GM18858 (cell line): ENCODE measurements around the gene MTMR2.
A peak's percentile ranks its signal among the peaks of the same experiment; 100 is the strongest.
"Not testable (repeated sequence)": the region's sequence is repeated elsewhere in the genome, so short reads cannot be mapped to it uniquely, and the experiment has no call there.

ENCODE experiments used
- ATAC-seq: cut with Tn5 transposase; IDR thresholded peaks from one replicate; pipeline ENCODE4 v1.9.1; 2021; ENCODE audit not compliant: unreplicated experiment

MTMR2 gene

DNA sequence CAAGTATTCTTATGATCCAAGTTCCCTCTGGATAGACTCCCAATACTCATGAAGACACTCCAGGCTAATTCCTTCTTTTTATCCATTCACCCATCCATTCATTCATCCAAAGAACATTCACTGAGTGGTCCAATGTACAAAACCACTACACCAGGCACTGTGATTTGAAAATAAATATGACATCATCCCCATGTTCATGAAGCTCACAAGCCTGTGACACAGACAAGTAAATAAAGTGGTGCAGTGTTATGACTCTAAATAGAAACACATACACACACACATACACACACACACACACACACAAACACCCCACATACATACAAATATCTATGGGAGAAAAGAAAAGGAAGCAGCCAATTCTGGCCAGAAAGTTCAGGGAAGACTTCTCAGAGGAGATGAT is 35.5 kb downstream of the MTMR2 start:
- no peak for ATAC-seq

DNA sequence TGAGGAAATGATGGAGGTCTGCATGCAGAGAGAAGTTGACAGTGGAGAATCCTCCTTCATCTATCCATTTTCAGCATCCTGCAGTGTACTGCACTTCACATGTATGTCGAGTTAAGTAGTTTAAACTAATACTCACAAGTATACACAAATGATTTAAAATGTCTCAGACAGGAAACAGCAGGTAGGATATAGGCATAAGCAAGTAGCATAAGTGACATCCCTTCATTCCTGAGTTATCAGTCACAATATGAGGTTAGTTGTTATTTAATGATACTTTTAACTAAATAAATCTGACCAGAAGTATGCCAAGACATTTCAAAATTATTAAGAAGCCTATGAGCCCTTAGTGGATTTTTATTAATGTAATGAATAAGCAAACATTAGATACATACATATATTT is 37.4 kb downstream of the MTMR2 start:
- no peak for ATAC-seq

DNA sequence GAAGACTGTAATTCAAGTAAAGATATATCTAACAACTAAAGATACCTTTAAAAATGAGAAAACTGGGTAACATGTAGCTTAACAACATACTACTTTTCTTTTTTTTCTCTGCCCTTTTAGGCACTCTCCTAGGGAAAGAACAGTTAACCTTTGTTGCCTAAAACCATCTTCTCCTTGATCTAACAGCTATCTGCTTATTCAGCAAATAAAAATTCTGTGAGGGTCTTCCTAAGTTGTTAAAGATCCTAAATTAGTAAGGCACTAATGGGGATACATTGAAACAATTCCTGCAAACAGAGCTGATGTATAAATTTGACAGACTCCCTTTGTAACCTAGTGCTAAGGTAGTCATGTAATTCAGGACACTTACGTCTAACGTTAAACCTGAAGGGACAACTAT is 39.1 kb downstream of the MTMR2 start:
- no peak for ATAC-seq

DNA sequence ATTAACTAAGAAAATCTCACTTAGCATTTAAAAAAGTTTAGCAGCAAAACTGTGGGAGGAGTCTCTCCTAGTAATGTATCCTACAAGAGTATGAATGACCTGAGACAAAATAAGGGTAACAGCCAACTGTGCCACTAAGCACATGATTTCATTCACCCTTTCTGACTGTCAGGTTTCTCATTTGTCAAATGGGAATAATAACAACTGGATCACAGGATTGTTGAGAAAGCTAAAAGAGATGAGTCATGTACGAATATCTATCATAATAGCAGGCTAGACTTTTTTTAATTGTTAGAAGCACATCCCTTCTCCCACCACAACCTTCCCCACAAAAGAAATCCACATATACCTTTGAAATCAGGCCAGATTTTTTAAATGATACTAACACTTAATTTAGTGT is 39.5 kb downstream of the MTMR2 start:
- ATAC-seq, result no peak

DNA sequence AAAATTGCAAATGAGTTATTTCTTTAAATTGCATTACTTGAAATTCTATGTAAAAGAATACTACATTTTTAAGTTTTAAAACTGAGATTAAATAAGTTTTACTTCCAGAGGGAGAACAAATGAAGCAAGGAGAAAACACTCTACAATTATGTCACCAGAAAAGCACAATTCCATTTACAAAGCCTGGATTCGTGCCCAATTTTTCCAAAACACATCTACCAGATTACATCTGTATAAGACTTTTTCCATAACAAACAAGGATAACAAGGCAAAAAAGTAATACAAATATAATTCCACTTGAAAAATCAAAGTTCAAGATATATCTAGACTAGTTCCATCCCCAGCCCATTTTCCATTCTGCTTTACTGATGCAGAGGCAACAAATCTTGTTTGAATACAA is 40.5 kb downstream of the MTMR2 start:
- no peak for ATAC-seq

DNA sequence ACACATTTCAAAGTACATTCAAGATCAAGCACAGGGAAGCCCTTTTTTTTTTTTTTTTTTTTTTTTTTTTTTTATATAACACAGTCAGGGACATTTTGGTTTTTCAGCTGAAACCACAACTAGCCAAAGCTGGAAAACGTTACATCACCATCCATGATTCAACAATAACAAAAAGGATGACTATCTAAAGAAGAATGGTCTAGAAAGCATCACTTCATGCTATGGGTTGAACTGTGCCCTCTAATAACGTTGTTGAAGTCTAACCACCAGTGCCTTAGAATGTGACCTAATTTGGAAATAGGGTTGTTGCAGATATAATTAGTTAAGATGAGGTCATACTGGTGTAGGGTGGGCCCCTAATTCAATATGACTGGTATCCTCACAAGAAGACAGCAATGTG is 46.6 kb downstream of the MTMR2 start:
- ATAC-seq, result no peak

DNA sequence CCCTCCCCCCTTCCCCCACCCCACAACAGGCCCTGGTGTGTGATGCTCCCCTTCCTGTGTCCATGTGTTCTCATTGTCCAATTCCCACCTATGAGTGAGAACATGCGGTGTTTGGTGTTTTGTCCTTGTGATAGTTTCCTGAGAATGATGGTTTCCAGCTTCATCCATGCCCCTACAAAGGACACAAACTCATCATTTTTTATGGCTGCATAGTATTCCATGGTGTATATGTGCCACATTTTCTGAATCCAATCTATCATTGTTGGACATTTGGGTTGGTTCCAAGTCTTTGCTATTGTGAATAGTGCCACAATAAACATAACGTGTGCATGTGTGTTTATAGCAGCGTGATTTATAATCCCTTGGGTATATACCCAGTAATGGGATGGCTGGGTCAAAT is 53.0 kb downstream of the MTMR2 start:
- not testable (repeated sequence) for ATAC-seq

DNA sequence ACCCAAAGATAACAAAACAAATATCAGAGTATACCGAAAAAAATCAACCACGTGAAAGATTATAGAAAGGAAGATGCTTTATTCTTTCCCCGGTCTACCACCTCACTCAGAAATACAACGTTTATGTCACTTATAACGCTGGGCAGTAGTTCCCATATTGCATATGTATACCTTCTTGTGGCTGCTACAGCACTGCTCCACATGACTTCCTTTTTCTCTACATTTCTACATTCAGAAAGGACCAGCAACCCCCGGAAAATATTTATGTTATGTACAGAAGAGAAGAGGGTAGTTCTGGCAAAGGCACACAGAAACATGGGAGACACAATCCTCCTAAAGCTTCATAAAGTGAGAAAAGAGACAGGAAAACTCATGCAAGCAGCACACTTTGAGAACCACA is 56.8 kb downstream of the MTMR2 start:
- ATAC-seq, result no peak

DNA sequence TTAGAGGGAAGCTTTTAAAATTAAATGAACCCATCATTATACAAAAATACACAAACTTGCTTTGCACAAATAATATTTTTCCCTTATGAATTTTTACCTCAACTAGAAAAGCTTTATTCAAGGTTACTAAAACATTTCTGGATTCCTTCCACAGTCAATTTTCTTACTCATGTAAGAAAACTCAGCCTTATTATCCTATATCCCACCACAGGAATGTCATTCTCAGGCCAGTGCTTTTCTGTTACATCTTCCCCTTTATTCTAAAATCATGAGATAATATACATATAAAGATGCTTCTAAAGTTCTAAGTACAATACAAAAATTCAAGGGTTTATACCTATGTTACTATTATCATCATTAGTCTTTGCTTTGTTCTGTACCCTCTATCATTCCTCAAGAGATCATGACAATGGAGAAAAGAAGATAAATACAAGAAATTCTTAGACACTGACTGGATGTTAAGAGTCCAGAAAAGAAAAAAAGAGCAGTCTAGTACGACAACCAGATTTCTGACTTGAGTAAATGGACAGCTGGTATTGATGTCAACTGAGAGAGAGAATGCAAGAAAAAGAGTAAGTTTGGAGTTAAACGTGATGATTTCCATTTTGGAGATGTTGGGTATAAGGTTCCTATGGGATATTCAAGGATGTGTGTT is 60.3 kb downstream of the MTMR2 start:
- no peak for ATAC-seq

DNA sequence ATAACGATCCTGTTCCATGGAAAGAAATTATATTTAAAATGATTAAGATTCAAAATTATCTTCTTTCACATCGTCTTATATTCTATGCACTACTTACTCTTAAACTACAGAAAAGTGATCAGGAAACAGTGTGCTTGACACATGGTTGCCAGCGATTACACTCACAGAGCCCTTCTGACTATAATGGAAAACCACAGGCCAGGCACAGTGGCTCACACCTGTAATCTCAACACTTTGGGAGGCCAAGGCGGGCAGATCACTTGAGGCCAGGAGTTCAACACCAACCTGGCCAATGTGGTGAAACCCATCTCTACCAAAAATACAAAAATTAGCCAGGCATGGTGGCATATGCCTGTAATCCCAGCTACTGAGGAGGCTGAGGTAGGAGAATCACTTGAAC is 63.9 kb downstream of the MTMR2 start:
- ATAC-seq, result not testable (repeated sequence)

DNA sequence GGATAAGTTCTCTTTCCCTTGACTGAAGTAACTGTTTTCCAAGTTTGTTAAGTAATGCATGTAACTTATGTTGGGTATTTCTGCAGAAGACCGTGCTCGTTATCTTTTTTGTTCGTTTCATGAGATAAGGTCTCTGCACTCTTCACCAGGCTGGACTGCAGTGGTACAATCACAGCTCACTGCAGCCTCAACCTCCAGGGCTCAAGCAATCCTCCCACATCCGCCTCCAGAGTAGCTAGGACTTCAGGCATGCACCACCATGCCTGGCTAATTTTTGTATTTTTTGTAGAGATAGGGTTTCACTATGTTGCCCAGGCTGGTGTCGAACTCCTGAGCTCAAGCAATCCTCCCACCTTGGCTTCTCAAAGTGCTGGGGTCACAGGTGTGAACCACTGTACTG is 69.5 kb downstream of the MTMR2 start:
- not testable (repeated sequence) for ATAC-seq

DNA sequence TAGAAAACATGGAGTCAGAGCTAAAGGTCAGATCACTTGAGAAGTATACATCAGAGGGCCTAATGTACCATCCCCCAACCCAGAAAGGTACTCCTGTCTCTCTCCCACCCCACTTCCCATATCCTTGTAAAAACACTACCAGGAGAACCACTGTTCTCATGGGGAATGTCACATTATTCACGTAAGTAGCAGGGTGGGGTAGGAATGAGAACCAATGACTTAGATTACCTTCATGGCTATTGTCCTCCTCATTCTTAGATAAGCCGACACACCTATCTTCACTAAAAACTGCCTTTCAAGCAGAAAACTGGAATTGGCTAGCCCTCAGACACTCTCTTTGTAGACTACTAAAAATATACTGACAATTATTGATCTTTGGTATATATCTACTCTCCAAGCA is 70.0 kb downstream of the MTMR2 start:
- ATAC-seq, result no peak

DNA sequence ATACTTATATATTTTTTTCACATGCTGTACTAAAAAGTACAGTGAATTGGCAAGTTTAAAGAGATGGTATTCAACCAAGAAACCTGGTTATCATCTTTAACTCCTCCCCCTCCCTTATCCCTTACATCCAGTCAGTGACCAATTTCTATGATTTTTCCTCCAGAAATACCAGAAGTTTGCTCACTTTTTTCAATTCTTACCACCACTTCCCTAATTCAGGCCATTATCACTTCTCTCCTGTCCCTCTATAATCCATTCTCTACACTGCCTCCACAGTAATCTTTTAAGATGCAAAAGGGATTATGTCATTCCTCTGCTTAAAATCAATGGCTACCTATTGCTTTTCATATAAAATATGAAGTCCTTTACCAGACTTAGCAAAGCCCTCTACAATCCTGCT is 70.8 kb downstream of the MTMR2 start:
- no peak for ATAC-seq

DNA sequence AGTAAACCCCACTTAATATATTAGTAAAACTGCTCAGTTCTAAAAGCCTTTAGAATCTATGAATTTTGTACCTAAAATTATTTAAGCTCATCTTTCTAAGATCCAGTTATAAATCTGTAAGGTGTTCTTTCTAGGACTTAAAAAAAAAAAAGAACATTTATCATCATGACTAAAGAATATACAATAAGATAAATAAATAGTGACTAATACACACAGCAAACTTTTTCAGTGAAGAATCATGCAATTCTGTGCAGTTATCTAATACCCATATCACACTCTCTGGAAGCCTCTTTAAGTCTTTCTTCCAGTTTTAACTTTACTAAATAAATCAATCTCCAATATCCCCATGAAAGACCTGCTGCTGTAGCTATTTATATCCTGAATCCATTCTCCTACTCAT is 73.8 kb downstream of the MTMR2 start:
- no peak for ATAC-seq

DNA sequence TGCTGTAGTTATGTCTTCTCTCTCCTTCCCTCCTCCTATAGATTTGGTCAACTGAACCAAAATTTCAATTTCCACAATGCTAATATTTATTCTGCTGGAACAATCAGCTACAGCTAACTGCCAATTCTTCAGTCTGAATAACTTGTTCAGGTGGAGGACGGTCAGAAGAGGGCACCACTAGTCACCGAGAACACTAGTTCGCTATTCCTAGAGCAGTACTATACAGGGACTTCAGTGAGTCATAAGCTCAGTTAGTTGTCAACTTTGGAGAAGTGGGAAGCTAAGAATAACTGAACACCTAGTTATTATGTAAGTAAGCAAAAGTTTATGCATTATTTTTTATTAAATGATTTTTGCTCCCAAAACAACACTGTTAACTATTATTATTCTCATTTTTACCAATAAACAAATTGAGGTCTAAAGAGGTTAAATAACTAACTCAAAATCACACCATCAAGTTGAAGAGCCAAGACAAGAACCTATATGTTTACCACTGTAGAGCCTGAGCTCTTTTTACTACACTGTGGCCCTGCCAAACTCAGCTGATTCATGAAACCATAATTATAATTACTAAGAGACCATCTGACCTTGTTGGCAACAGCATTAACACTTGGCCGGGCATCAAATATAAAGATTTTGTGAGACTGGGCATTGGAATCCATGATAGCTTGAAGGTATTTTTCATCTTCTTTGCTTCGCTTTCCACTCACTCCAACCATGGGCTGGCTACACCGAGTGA is 74.7 kb downstream of the MTMR2 start:
- peak; percentile 80 for ATAC-seq

DNA sequence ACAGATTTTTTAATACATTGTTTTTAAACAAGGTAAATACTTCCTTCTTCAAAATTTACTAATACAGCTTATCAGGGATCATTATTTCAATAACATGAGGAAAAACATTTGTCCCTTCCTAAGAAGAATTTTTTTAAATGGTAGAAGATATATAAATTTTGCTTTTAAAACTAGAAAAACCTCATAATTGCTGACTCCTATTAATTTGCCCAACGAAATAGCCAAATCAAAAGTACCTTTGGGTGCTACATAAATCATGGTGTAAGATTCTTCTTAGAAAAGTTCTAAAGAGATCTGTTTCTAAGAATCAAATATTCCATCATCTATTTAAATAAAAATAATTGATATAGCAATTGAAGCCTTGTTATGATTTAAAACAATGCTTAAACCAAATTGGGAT is 78.7 kb downstream of the MTMR2 start:
- ATAC-seq, result no peak

DNA sequence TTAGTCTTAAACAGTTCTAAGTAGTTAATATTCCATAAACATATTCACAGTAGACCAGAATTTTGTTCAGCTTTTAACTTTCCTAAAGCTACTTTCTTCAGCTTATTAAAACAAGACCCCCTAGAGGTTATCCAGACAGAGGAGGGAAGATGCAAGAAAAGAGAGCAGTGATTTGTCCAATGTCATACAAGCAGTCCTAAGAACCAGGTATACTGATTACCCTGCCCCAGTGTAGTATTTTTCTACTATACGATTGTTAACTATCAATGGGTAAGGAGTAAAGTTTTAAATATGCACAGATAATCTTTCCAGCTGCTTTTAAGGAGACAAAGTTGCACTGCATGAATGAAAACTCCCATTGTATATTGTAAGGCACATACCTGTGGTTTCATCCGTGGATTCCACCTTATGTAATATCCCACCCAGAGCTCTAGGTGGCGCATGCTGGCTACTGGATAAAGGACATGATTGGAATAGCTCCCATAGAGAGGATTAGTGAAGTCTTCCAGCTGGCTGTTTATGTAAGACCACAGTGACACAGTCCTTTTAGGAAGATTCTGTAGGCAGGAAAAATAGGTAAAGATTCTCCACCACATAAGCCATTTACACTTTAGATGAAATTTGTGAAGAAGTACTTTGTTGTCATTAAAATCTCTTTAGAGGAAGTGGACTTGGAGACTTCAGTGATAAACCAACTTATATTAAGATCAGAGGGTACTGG is 88.0 kb downstream of the MTMR2 start:
- ATAC-seq, result peak; percentile 80

DNA sequence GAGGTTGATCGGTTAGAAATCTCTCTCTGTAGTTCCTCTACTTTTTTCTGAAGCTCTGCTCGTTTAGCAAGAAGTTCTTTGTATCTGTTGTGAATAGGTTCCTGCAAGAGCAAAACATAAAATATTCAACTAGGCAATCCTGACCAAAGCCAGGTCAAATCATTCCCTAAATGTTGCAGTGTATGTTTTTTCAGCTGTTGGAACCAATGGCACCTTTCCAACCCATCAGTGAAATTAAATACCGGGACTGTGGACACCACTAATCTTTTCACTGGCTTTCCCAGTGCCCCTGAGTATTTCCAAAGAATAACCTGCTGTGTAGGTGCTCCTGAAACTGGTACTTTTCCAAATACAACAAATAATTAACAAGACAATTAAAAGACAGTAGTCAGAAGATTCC is 88.6 kb downstream of the MTMR2 start:
- ATAC-seq, result no peak

DNA sequence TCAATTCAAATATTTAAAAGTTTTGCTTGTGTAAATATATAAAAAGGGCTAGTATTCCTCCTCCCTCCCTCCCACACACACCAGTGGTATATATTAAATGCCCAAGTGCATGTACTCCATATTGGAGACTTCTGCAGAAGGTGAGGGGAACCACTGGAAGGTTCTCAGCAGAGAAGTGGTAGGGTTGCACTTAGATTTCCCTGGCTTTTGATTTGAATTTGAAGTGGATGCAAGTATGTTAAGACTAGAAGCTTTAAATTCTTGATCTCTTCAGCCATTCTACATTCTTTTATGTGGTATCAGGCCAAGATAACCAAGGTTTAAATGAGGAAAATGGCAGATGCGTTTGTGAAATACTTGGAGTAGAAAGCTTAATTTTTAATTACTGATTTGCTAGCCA is 90.5 kb downstream of the MTMR2 start:
- ATAC-seq, result no peak

DNA sequence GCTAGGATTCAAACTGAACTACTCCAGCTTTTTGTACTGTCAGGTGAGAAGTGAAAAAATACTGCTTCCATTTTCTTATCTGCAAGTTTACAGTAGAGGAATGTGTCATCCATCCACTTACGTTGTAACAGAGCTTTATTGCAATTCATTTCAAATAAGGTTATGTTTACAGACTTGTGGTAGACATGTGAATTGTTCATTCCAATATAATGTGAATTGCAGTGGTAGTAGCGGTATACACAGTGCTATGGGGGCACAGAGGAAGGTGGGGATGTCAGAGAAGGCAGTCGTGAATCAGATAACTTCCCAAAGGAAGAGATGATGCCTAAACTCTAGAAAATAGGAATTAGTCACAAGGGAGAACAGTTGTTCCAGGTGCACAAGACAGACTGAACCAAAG is 91.1 kb downstream of the MTMR2 start:
- ATAC-seq, result no peak

DNA sequence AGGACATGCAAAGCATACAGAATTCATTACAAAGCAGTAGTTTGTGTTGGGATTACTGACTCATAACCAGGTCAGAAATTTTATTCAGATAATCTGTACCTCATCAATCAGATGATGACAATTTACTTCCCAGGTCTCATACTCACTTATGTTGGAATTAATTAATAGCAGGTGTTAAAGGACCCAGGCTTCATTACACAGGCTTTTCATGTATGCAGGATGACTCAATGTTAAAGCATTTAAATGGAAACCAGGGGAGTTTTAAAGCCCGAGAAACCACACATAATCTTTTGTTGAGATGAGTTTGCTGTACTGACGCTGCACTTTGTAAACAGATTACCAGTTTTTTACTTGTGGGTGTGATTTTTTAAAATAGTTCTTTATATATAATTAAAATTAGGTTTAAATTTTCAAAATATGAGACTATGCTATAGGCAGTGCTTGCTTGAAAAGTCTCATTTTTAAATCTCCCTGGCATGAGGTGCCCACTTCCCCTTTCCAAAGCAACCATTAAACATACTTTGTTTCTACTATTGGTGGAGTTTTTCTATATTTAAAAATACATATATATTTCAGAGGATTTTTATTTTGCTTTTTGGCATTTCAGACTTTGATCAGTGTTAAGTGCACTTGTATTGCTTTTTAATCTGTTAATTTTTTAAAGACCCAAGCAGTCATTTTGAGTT is 92.6 kb downstream of the MTMR2 start:
- ATAC-seq, result no peak
